Left cardiac atrium (tissue), 4 donors: ENCODE measurements around the gene P4HA3. TPM values are rescaled to one million over a fixed set of nuclear protein-coding genes. Genes with fewer than 3 reads are reported as not detected.
A peak's percentile ranks its signal among the peaks of the same experiment; 100 is the strongest.

Source experiments
- ATAC-seq, 2 donors: fragments of 200-7000 bp; cut with Tn5 transposase; one replicate each; pipeline ENCODE4 v1.9.1; 2020; ENCODE audit warnings: mild to moderate bottlenecking in 2 of 2, moderate library complexity in 2 of 2
- DNase-seq: peaks from one replicate; pipeline ENCODE4 v3.0.0-alpha.2; 2020
- intact Hi-C, 2 donors: fragments of 100-400 bp; cut with DNase I; formaldehyde crosslinking; loops; one replicate each; pipeline versions ENCODE4 v1.14.1 to v1.15.1; 2022 to 2023
- total RNA-seq, 2 donors: library from RNA; stranded (reverse); fragmentation: NEBNext Ultra II Directional; extraction: Animal tissue kit (Norgen Biotek cat#: 25700); gene quantifications; one replicate each; pipeline ENCODE4 v1.2.1, GENCODE V29; 2021
- donor health status: DM: no; HTN: yes; CAD: no.
- donor health status: DM: no; HTN: yes; CAD: no; lungs with severe emphysema.
- donor health status: DM: yes; HTN: yes; CAD: no.
- donor health status: Dilated cardiomyopathy.

The P4HA3 gene
- total RNA-seq, 2 donors from 2014 or later = 0.31 to 0.38 TPM

- intact Hi-C loops = loop anchor here (5.0 to 10.0 kb wide), 2 partner anchors 63 to 66 kb away; no protein-coding TSS in a partner anchor
- DNase-seq (no peak), ATAC-seq (no peak)
Measured at GRCh38 chr11:74320538-74320937, 9.1 kb upstream of the P4HA3 start.

GRCh38 chr11:74319139-74319816, 7.8 kb upstream of the P4HA3 start:
- DNase-seq = no peak
- ATAC-seq = peak in 1 of 2 donors; percentile 70
- intact Hi-C loops = no loop called here

GRCh38 chr11:74318241-74318932, 6.9 kb upstream of the P4HA3 start:
- ATAC-seq = no peak
- DNase-seq = no peak
- intact Hi-C loops = no loop called here

GRCh38 chr11:74316772-74317505, 5.5 kb upstream of the P4HA3 start:
- DNase-seq (no peak), ATAC-seq (no peak)
- intact Hi-C loops = no loop called here

GRCh38 chr11:74312326-74312725, 886 bp upstream of the P4HA3 start:
- peak in 1 of 2 donors; percentile 18 for ATAC-seq
- DNase-seq = no peak
- intact Hi-C loops = no loop called here

GRCh38 chr11:74310857-74311256, 583 bp downstream of the P4HA3 start:
- peak in 1 of 2 donors; percentile 9 for ATAC-seq
- DNase-seq = no peak
- intact Hi-C loops = no loop called here

GRCh38 chr11:74307434-74307833, 4.0 kb downstream of the P4HA3 start:
- intact Hi-C loops = no loop called here
- ATAC-seq = no peak
- peak; percentile 49 for DNase-seq

GRCh38 chr11:74306435-74307175, 4.8 kb downstream of the P4HA3 start:
- ATAC-seq (no peak), DNase-seq (no peak)
- intact Hi-C loops = no loop called here

- ATAC-seq (no peak), DNase-seq (no peak)
- intact Hi-C loops = no loop called here
Measured at GRCh38 chr11:74299015-74299414, 12.4 kb downstream of the P4HA3 start.

GRCh38 chr11:74297484-74297883, 14.0 kb downstream of the P4HA3 start:
- ATAC-seq (no peak), DNase-seq (no peak)
- intact Hi-C loops = no loop called here

- DNase-seq (no peak), ATAC-seq (peak in 1 of 2 donors; percentile 89)
- intact Hi-C loops = no loop called here
Measured at GRCh38 chr11:74288911-74289310, 22.5 kb downstream of the P4HA3 start.

- intact Hi-C loops = no loop called here
- DNase-seq = peak; percentile 38
- peak; percentile 47 to 99 for ATAC-seq
Measured at GRCh38 chr11:74288161-74288560, 23.3 kb downstream of the P4HA3 start.

- DNase-seq (no peak), ATAC-seq (no peak)
- intact Hi-C loops = no loop called here
Measured at GRCh38 chr11:74284466-74284865, 27.0 kb downstream of the P4HA3 start.

GRCh38 chr11:74283580-74284180, 27.8 kb downstream of the P4HA3 start:
- ATAC-seq (no peak), DNase-seq (no peak)
- intact Hi-C loops = no loop called here

GRCh38 chr11:74282914-74283371, 28.5 kb downstream of the P4HA3 start:
- no peak for ATAC-seq
- intact Hi-C loops = no loop called here

GRCh38 chr11:74282421-74282820, 29.0 kb downstream of the P4HA3 start:
- DNase-seq (no peak), ATAC-seq (no peak)
- intact Hi-C loops = no loop called here

More at GRCh38 chr11:74282914-74283371, 28.5 kb downstream of the P4HA3 start:
- DNase-seq = no peak

GRCh38 chr11:74280494-74280893, 30.9 kb downstream of the P4HA3 start:
- intact Hi-C loops = no loop called here
- ATAC-seq = no peak
- no peak for DNase-seq

GRCh38 chr11:74279256-74279655, 32.2 kb downstream of the P4HA3 start:
- intact Hi-C loops = no loop called here
- ATAC-seq = no peak
- no peak for DNase-seq

- intact Hi-C loops = no loop called here
- ATAC-seq = peak; percentile 47 to 94
- peak; percentile 80 for DNase-seq
Measured at GRCh38 chr11:74278721-74279161, 32.7 kb downstream of the P4HA3 start.
